K562 (cell line): ENCODE measurements around the gene PFAS. TPM values are rescaled to one million over a fixed set of nuclear protein-coding genes. Genes with fewer than 3 reads are reported as not detected.

Source experiments
- ATF6 ChIP-seq: sonication (generic); formaldehyde crosslinking; IDR thresholded peaks from 2 replicates; pipeline ENCODE4 v1.4.0; 2020; ENCODE audit warnings: mild to moderate bottlenecking, missing genetic modification reagents
- ELF2 ChIP-seq: fragments of 250-450 bp; sonication (Bioruptor Pico); IDR thresholded peaks from 2 replicates; pipeline ENCODE4 v1.5.0; 2021; ENCODE audit warnings: mild to moderate bottlenecking
- ELK3 ChIP-seq: fragments of 450-650 bp; formaldehyde crosslinking; IDR thresholded peaks from 2 replicates; pipeline ENCODE4 v1.4.0; 2020; ENCODE audit warnings: mild to moderate bottlenecking
- FOXA3 ChIP-seq, 2 experiments: fragments of 450-650 bp in 1 of 2; sonication (generic) in 1 of 2; formaldehyde crosslinking; IDR thresholded peaks in 1 of 2; conservative IDR thresholded peaks in 1 of 2; 2 replicates each; pipeline versions ENCODE4 v1.4.0 to v1.8.0; 2020 to 2022; ENCODE audit warnings: mild to moderate bottlenecking in 2 of 2, missing genetic modification reagents in 1 of 2
- FUS ChIP-seq: fragments of 200-400 bp; formaldehyde crosslinking; optimal IDR thresholded peaks from 2 replicates; pipeline ENCODE3; 2017; ENCODE audit warnings: low read depth, low read length
- HINFP ChIP-seq: fragments of 450-650 bp; conservative IDR thresholded peaks from 2 replicates; pipeline ENCODE4 v1.6.1; 2016; ENCODE audit warnings: missing genetic modification characterization, low read depth, mild to moderate bottlenecking, control low read depth, missing compliant biosample characterization
- JUND ChIP-seq, 2 experiments: IDR thresholded peaks; 2 replicates in 1 of 2; 3 replicates in 1 of 2; pipeline ENCODE4 v1.6.1; 2011; ENCODE audit warnings: borderline replicate concordance in 2 of 2, low read depth in 2 of 2, low read length in 2 of 2, improper control_type of control experiment in 1 of 2, missing biosample characterization in 1 of 2, missing genetic modification characterization in 1 of 2, missing genetic modification reagents in 1 of 2
- NFATC3 ChIP-seq: fragments of 450-650 bp; IDR thresholded peaks from 2 replicates; pipeline ENCODE4 v1.6.1; 2017; ENCODE audit warnings: mild to moderate bottlenecking
- PHF8 ChIP-seq: fragments of 200-600 bp; sonication (generic); IDR thresholded peaks from 2 replicates; pipeline ENCODE4 v1.6.1; 2012; ENCODE audit warnings: mixed run types, mild to moderate bottlenecking, inconsistent platforms, low read length, moderate library complexity, borderline replicate concordance
- POLR2B ChIP-seq: fragments of 450-650 bp; IDR thresholded peaks from 2 replicates; pipeline ENCODE4 v1.6.1; 2018; ENCODE audit warnings: low read depth; ENCODE audit not compliant: partially characterized antibody
- RHOXF2B ChIP-seq: fragments of 250-450 bp; sonication (Bioruptor Pico); conservative IDR thresholded peaks from 2 replicates; pipeline ENCODE4 v1.5.1; 2021
- SNIP1 ChIP-seq: fragments of 450-650 bp; IDR thresholded peaks from 2 replicates; pipeline ENCODE4 v1.7.1; 2017; ENCODE audit warnings: low read depth, mild to moderate bottlenecking
- ZBTB5 ChIP-seq: fragments of 450-650 bp; IDR thresholded peaks from 2 replicates; pipeline ENCODE4 v1.6.1; 2017; ENCODE audit warnings: antibody characterized with exemption
- ZNF311 ChIP-seq: fragments of 250-450 bp; sonication (Bioruptor Pico); IDR thresholded peaks from 2 replicates; pipeline ENCODE4 v1.4.0; 2020; ENCODE audit warnings: mild to moderate bottlenecking, moderate library complexity
- ZNF57 ChIP-seq: fragments of 450-650 bp; formaldehyde crosslinking; IDR thresholded peaks from 2 replicates; pipeline ENCODE4 v1.4.0; 2020; ENCODE audit warnings: mild to moderate bottlenecking, moderate library complexity
- ZNF639 ChIP-seq, 2 experiments: fragments of 200-800 bp in 1 of 2; sonication (Bioruptor generic) in 1 of 2; sonication (generic) in 1 of 2; formaldehyde crosslinking in 1 of 2; IDR thresholded peaks in 1 of 2; conservative IDR thresholded peaks in 1 of 2; 2 replicates each; pipeline versions ENCODE4 v1.5.0 to v1.6.1; 2016 to 2020; ENCODE audit warnings: missing compliant biosample characterization in 1 of 2, missing genetic modification characterization in 1 of 2, missing genetic modification reagents in 1 of 2
- ZSCAN32 ChIP-seq: fragments of 450-650 bp; formaldehyde crosslinking; IDR thresholded peaks from 2 replicates; pipeline ENCODE4 v1.4.0; 2020; ENCODE audit warnings: mild to moderate bottlenecking, moderate library complexity
- polyA plus RNA-seq, 8 experiments: library from polyadenylated mRNA; depleted of rRNA in 4 of 8; stranded (reverse) in 5 of 8; unstranded in 3 of 8; fragments of >200 nt; fragmentation: Nextera tagmentation in 2 of 8; fragmentation: Illumina TruSeq in 1 of 8; extraction: Ambion mirVana in 2 of 8; extraction: Trizol in 1 of 8; gene quantifications; 2 replicates each; pipeline versions ENCODE4 v1.2.1 to v1.2.3, GENCODE V29; 2011 to 2014; ENCODE audit warnings: inconsistent platforms in 1 of 8, missing spikeins in 1 of 8
- total RNA-seq, 7 experiments: library from RNA; depleted of rRNA in 6 of 7; stranded (reverse); fragments of >200 nt in 6 of 7; fragmentation: Illumina TruSeq in 2 of 7; extraction: Trizol in 2 of 7; gene quantifications; 2 replicates each; pipeline versions ENCODE4 v1.2.1 to v1.2.3, GENCODE V29; 2011 to 2021; ENCODE audit warnings: low replicate concordance in 1 of 7

Gene PFAS
- total and polyA plus RNA-seq, 9 of the 15 experiments (the other 6 are each of a cell fraction or from before 2014, with no cell fraction given), result 11.6 to 131 (median 43.9) TPM

- TF ChIP-seq SNIP1 (no peak), POLR2B (no peak), ATF6 (no peak), ZSCAN32 (CRISPR knock-in tag) (no peak), ZNF311 (CRISPR knock-in tag) (peak; percentile 76; the same call in 1 of the 2 replicates), FUS (no peak), ZNF639 (CRISPR knock-in tag; conservative IDR thresholded peaks at IDR 0.05 in 1 of 2, IDR thresholded peaks at IDR 0.05 in 1 of 2) (peak in 1 of 2 experiments; percentile 62; a peak in 1 of 4 replicates), FOXA3 (CRISPR knock-in tag; conservative IDR thresholded peaks at IDR 0.05 in 1 of 2, IDR thresholded peaks at IDR 0.05 in 1 of 2) (no peak), HINFP (0 out of 2 replicates have a peak, but pooled peaks have one; percentile 10), JUND (IDR thresholded peaks at IDR 0.05; ENCODE audit: borderline replicate concordance, low read depth, low read length) (0 out of 2 replicates have a peak, but pooled peaks have one; percentile 17), JUND (tag; IDR thresholded peaks at IDR 0.05; ENCODE audit: borderline replicate concordance, low read depth, low read length) (no peak), PHF8 (peak; percentile 9; the same call in 1 of the 2 replicates), ZBTB5 (no peak), RHOXF2B (CRISPR knock-in tag) (no peak), NFATC3 (0 out of 2 replicates have a peak, but pooled peaks have one; percentile 23), ELK3 (0 out of 2 replicates have a peak, but pooled peaks have one; percentile 28), ELF2 (CRISPR knock-in tag) (no peak), ZNF57 (CRISPR knock-in tag) (0 out of 2 replicates have a peak, but pooled peaks have one; percentile 16)
Observed at GRCh38 chr17:8223356-8224126, 25.5 kb upstream of the PFAS start (continued).
